SK-N-MC (cell line): Measurements from ENCODE around the gene VAMP8.

Experiments
- EZH2 ChIP-seq: fragments of 200-600 bp; sonication (generic); IDR thresholded peaks from one replicate; pipeline ENCODE4 v1.6.1; 2017; ENCODE audit warnings: antibody characterized with exemption
- FOXP2 ChIP-seq: optimal IDR thresholded peaks from 2 replicates; pipeline ENCODE3; 2011; ENCODE audit warnings: mild to moderate bottlenecking, moderate library complexity; ENCODE audit not compliant: insufficient read depth; ENCODE audit errors: extremely low read length, control extremely low read depth
- POLR2AphosphoS5 ChIP-seq: IDR thresholded peaks from 2 replicates; pipeline ENCODE4 v1.6.1; 2012; ENCODE audit warnings: mild to moderate bottlenecking, low read depth, low read length, borderline replicate concordance

GRCh38 chr2:85595301-85596025, 18.1 kb downstream of the VAMP8 start, which contains the start of gene RNF181:
- TF ChIP-seq EZH2 (no peak), POLR2AphosphoS5 (peak; percentile 81), FOXP2 (no peak)
